Rectal smooth muscle tissue (tissue), 1 donor: ENCODE results near the gene WFIKKN2.

Experiments used
- H3K27ac ChIP-seq: one replicate; pipeline ENCODE4 v1.7.0; 2013; ENCODE audit warnings: low read depth, low read length, inconsistent platforms
- H3K27me3 ChIP-seq: one replicate; pipeline ENCODE4 v1.7.0; 2013; ENCODE audit warnings: low read length; ENCODE audit not compliant: control insufficient read depth, insufficient read depth
- H3K36me3 ChIP-seq: one replicate; pipeline ENCODE4 v1.7.0; 2013; ENCODE audit warnings: low read length; ENCODE audit not compliant: control insufficient read depth, insufficient read depth
- H3K4me1 ChIP-seq: one replicate; pipeline ENCODE4 v1.7.0; 2013; ENCODE audit warnings: low read length; ENCODE audit not compliant: control insufficient read depth, insufficient read depth
- H3K4me3 ChIP-seq: one replicate; pipeline ENCODE4 v1.7.0; 2013; ENCODE audit warnings: low read length
- H3K9ac ChIP-seq: one replicate; pipeline ENCODE4 v1.7.0; 2013; ENCODE audit warnings: low read length

WFIKKN2 gene

GRCh38 chr17:50835301-50836234, at the start of gene WFIKKN2:
WFIKKN2 (plus strand) TSS chr17:50835586; CDS start chr17:50835938, 352 bp downstream.
- no peaks in the 10 kb centered on the region for H3K27me3 ChIP-seq
- H3K27ac ChIP-seq: no peak within 1 kb of the TSS
- no peak within 1 kb of the TSS for H3K9ac ChIP-seq
- peak within 1 kb of the TSS; percentile 32 for H3K4me3 ChIP-seq
- H3K4me1 ChIP-seq: peaks cover 4% of the 10 kb centered on the region
- H3K36me3 ChIP-seq: no peaks in the 10 kb centered on the region

- Histone ChIP-seq H3K36me3 (no peaks in the 10 kb centered on the region), H3K27me3 (no peaks in the 10 kb centered on the region), H3K27ac (peak overlapping the region; percentile 78), H3K4me3 (no peak overlapping the region), H3K4me1 (peaks cover 12% of the 10 kb centered on the region), H3K9ac (no peak overlapping the region)
Measured at GRCh38 chr17:50785946-50786570, 49.3 kb upstream of the WFIKKN2 start.

GRCh38 chr17:50787106-50787505, 48.3 kb upstream of the WFIKKN2 start:
- Histone ChIP-seq H3K4me1 (peaks cover 12% of the 10 kb centered on the region), H3K27me3 (no peaks in the 10 kb centered on the region), H3K4me3 (no peak overlapping the region), H3K9ac (no peak overlapping the region), H3K36me3 (no peaks in the 10 kb centered on the region), H3K27ac (no peak overlapping the region)

GRCh38 chr17:50790618-50791017, 44.8 kb upstream of the WFIKKN2 start:
- H3K27ac ChIP-seq: no peak overlapping the region

GRCh38 chr17:50792132-50792531, 43.3 kb upstream of the WFIKKN2 start:
- Histone ChIP-seq H3K4me1 (no peaks in the 10 kb centered on the region), H3K27ac (no peak overlapping the region), H3K4me3 (no peak overlapping the region), H3K36me3 (no peaks in the 10 kb centered on the region), H3K9ac (no peak overlapping the region), H3K27me3 (no peaks in the 10 kb centered on the region)

More at GRCh38 chr17:50790618-50791017, 44.8 kb upstream of the WFIKKN2 start:
- no peaks in the 10 kb centered on the region for H3K36me3 ChIP-seq
- peaks cover 7% of the 10 kb centered on the region for H3K4me1 ChIP-seq
- no peaks in the 10 kb centered on the region for H3K27me3 ChIP-seq
- no peak overlapping the region for H3K4me3 ChIP-seq
- no peak overlapping the region for H3K9ac ChIP-seq

- no peaks in the 10 kb centered on the region for H3K36me3 ChIP-seq
- no peaks in the 10 kb centered on the region for H3K4me1 ChIP-seq
- no peaks in the 10 kb centered on the region for H3K27me3 ChIP-seq
- H3K27ac ChIP-seq: no peak overlapping the region
- H3K4me3 ChIP-seq: no peak overlapping the region
- H3K9ac ChIP-seq: no peak overlapping the region
Measured at GRCh38 chr17:50793007-50793406, 42.4 kb upstream of the WFIKKN2 start.

GRCh38 chr17:50794361-50794760, 41.0 kb upstream of the WFIKKN2 start:
- H3K36me3 ChIP-seq: no peaks in the 10 kb centered on the region
- H3K9ac ChIP-seq: no peak overlapping the region
- H3K4me3 ChIP-seq: no peak overlapping the region
- no peak overlapping the region for H3K27ac ChIP-seq
- no peaks in the 10 kb centered on the region for H3K4me1 ChIP-seq
- no peaks in the 10 kb centered on the region for H3K27me3 ChIP-seq

- no peaks in the 10 kb centered on the region for H3K27me3 ChIP-seq
- H3K27ac ChIP-seq: no peak overlapping the region
- no peak overlapping the region for H3K4me3 ChIP-seq
- H3K4me1 ChIP-seq: no peaks in the 10 kb centered on the region
- no peak overlapping the region for H3K9ac ChIP-seq
- H3K36me3 ChIP-seq: no peaks in the 10 kb centered on the region
Measured at GRCh38 chr17:50797135-50797810, 38.1 kb upstream of the WFIKKN2 start.

GRCh38 chr17:50798424-50799288, 36.7 kb upstream of the WFIKKN2 start:
- Histone ChIP-seq H3K4me1 (no peaks in the 10 kb centered on the region), H3K27ac (no peak overlapping the region), H3K9ac (no peak overlapping the region), H3K4me3 (no peak overlapping the region), H3K27me3 (no peaks in the 10 kb centered on the region), H3K36me3 (no peaks in the 10 kb centered on the region)

- Histone ChIP-seq H3K4me1 (no peaks in the 10 kb centered on the region), H3K9ac (no peak overlapping the region), H3K36me3 (no peaks in the 10 kb centered on the region), H3K4me3 (no peak overlapping the region), H3K27me3 (no peaks in the 10 kb centered on the region), H3K27ac (no peak overlapping the region)
Measured at GRCh38 chr17:50799582-50799981, 35.8 kb upstream of the WFIKKN2 start.

GRCh38 chr17:50800196-50800700, 35.1 kb upstream of the WFIKKN2 start:
- Histone ChIP-seq H3K27me3 (no peaks in the 10 kb centered on the region), H3K9ac (no peak overlapping the region), H3K4me3 (no peak overlapping the region), H3K36me3 (no peaks in the 10 kb centered on the region), H3K4me1 (no peaks in the 10 kb centered on the region), H3K27ac (no peak overlapping the region)
